Coronary artery (tissue), 2 donors: ENCODE measurements around the gene UQCRH.

Source experiments
- DNase-seq: peaks from one replicate; pipeline ENCODE4 v3.0.0-alpha.2; 2017; ENCODE audit warnings: low spot score
- H3K27ac ChIP-seq, 2 donors: fragments of 200-600 bp; sonication (generic); one replicate each; pipeline ENCODE4 v1.5.1; 2016 to 2019
- H3K4me3 ChIP-seq: fragments of 200-600 bp; sonication (generic); 2 replicates; pipeline ENCODE4 v1.5.1; 2016; ENCODE audit warnings: mild to moderate bottlenecking, moderate library complexity
- CTCF ChIP-seq: fragments of 200-600 bp; sonication (generic); IDR thresholded peaks from one replicate; pipeline ENCODE4 v1.5.1; 2019; ENCODE audit warnings: antibody characterized with exemption

The UQCRH gene

GRCh38 chr1:46284597-46285564 is 18.6 kb upstream of the UQCRH start:
- TF ChIP-seq CTCF, result no peak
- H3K4me3 ChIP-seq, result no peak overlapping the region
- H3K27ac ChIP-seq, result no peak overlapping the region
- no peak for DNase-seq

DNA sequence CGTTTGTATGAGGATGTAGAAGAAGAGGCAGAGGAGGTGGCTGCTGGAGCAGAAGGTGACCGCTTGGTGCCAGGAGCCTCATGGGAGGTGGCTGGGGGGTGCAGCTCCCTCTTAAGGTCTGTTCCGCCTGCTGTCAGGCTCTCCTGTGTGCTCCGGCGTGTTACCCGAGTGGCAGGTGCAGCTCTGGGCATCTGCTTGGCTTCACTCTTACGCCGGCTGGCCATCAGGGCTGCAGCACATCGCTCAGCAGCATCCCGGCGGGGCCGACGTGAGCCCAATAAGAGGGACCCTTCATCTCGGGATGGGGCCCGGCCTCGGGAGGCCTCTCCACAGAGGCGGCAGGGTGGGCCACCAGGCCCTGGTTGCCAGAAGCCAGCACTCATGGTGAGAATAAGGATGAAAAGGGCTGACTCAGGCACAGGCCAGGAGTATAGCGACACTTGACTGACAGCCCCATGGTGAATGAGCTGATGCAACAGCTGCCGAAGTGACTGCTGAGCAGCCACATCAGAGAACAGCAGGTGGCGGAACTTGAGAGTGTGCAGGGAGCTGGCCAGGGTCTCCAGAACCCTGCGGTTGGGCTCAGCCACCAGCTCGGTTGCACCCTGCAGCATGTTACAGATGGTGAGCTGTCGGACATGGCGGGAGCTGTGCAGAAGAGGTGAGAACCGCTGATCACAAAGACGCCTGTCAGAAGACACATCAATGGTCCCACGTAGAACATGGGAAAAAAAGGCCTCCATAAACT is 17.6 kb upstream of the UQCRH start:
- no peak for TF ChIP-seq CTCF
- DNase-seq, result no peak
- no peak overlapping the region for H3K4me3 ChIP-seq
- H3K27ac ChIP-seq, result no peak overlapping the region

DNA sequence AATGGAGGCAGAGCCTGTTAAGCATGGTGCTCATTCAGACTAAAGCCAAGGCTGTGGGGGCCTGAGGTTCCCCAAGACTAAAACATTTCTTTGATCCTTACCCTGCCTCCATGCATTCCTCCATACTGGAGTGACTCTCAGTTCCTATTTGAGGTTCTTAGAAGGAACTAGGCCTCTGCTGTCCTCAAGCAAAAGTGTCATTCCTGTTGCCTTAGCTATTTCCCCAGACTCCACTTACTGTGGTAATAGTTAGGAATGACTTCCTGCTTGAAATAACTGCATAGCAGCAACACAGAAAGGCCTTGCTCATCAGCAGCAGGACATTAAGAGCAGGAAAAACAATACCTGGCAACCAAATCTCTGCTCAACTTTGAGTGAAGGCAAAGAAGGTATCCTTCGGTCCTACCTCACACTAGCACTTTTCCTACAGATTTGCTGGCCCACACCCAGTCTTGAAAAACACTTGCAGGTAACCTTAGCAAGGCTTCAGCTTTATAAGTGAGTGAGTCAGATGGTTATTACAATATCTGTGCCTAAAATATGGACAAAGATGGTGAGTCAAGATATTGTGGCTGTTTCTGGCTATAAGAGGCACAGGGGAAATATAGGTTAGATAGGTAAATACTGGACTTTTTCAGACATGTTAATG is 14.9 kb upstream of the UQCRH start:
- Histone ChIP-seq H3K27ac (no peak overlapping the region), H3K4me3 (no peak overlapping the region)
- TF ChIP-seq CTCF, result no peak
- DNase-seq, result no peak

DNA sequence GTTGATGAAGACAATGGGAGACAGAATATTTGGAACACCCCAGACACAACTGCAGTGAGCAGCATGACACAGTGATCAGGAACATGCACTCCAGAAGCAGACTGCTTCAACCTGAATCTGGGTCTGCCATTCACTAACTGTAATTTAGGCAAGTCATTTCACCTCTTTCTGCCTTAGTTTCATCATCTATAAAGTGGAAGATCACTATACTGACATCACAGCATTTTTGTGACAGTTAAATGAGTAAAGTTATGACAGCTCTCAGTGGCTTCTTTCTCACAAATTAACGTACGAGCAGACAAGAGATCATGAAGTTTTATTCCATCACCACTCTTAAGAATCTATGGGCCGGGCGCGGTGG is 14.4 kb upstream of the UQCRH start:
- TF ChIP-seq CTCF, result no peak
- DNase-seq, result no peak
- H3K4me3 ChIP-seq, result no peak overlapping the region
- H3K27ac ChIP-seq, result no peak overlapping the region

DNA sequence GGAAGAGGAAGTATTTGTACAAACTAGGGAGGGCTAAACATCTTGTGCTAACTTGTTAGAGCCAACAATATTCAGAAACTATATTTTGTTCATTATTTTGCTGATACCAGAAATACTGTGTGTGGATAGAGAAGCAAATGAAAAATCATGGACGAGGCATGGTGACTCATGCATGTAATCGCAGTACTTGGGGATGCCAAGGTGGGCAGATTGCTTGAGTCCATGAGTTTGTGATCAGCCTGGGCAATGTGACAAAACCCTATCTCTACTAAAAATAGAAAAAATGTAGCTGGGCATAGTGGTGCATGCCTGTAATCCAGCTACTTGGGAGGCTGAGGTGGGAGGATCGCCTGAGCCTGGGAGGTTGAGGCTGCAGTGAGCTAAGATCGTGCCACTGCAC is 13.5 kb upstream of the UQCRH start:
- Histone ChIP-seq H3K4me3 (no peak overlapping the region), H3K27ac (no peak overlapping the region)
- no peak for DNase-seq
- TF ChIP-seq CTCF, result no peak

GRCh38 chr1:46295306-46295705 is 8.2 kb upstream of the UQCRH start:
- H3K4me3 ChIP-seq, result no peak overlapping the region
- no peak overlapping the region for H3K27ac ChIP-seq
- TF ChIP-seq CTCF, result no peak
- DNase-seq, result no peak
